Motor neuron (in vitro differentiated cells): Measurements from ENCODE around the gene GABBR2. TPM values are rescaled to one million over a fixed set of nuclear protein-coding genes. Genes with fewer than 3 reads are reported as not detected.
"Not testable (repeated sequence)": the region's sequence is repeated elsewhere in the genome, so short reads cannot be mapped to it uniquely, and the experiment has no call there.

ENCODE experiments used
- ATAC-seq, 8 experiments: fragments of 200-7000 bp; cut with Tn5 transposase; replicated peaks in 6 of 8; 2 replicates each; pipeline ENCODE4 v1.8.0; 2021; ENCODE audit warnings: mild to moderate bottlenecking in 8 of 8, moderate library complexity in 8 of 8
- H3K27ac ChIP-seq, 2 donors: fragments of 250-450 bp; sonication (Bioruptor Pico); 2 replicates each; pipeline ENCODE4 v1.9.0; 2021; ENCODE audit warnings: antibody characterized with exemption in 2 of 2, mild to moderate bottlenecking in 2 of 2, moderate library complexity in 1 of 2
- H3K4me1 ChIP-seq, 2 donors: fragments of 250-450 bp; sonication (Bioruptor Pico); replicated peaks in 1 of 2; 2 replicates each; pipeline ENCODE4 v1.6.1; 2021; ENCODE audit warnings: antibody characterized with exemption in 2 of 2, mild to moderate bottlenecking in 2 of 2, moderate library complexity in 1 of 2
- H3K4me3 ChIP-seq, 5 donors: fragments of 250-450 bp; sonication (Bioruptor Pico); 2 replicates each; pipeline ENCODE4 v1.9.0; 2021; ENCODE audit warnings: antibody characterized with exemption in 5 of 5, mild to moderate bottlenecking in 5 of 5, moderate library complexity in 4 of 5
- WGBS, 10 experiments: fragments of 450-650 bp; shearing (Covaris generic); methylation state at CpG; one replicate each; pipeline ENCODE4 v1.0.0; 2022; 5-methylcytosine and 5-hydroxymethylcytosine counted together
- in situ Hi-C, 9 experiments: fragments of 400-800 bp; cut with MboI; loops; one replicate each; pipeline ENCODE4 v1.15.0; 2021; ENCODE audit warnings: low sequenced_read_pairs in 9 of 9, low pct_unique_long_range_greater_than_20kb in 2 of 9; ENCODE audit not compliant: unreplicated experiment in 9 of 9
- total RNA-seq, 8 experiments: library from RNA; unstranded; fragments of 300-600 nt; gene quantifications; 2 replicates each; pipeline versions ENCODE4 v1.2.3 to v1.2.4, GENCODE V29; 2022

The GABBR2 gene
- total RNA-seq, 8 experiments from 2014 or later = 0.07 to 26.0 (median 3.9) TPM

GRCh38 chr9:98501259-98501658 is 207.5 kb downstream of the GABBR2 start:
- 57 to 100% (median 63%) methylated on average over 1 to 5 of the region's 8 CpGs; no CpG with 5 or more reads in 5 of the 10 experiments for WGBS, 10 experiments
- H3K27ac ChIP-seq, ATAC-seq, H3K4me3 ChIP-seq, H3K4me1 ChIP-seq, in situ Hi-C loops: not testable (repeated sequence)

- Histone ChIP-seq H3K4me1 (peaks cover 0 to 6% of the 10 kb centered on the region in 2 donors), H3K27ac (no peak overlapping the region), H3K4me3 (no peak overlapping the region)
- ATAC-seq = no peak
- 74 to 100% (median 84%) methylated on average over 1 to 5 of the region's 7 CpGs; no CpG with 5 or more reads in 6 of the 10 experiments for WGBS, 10 experiments
- in situ Hi-C loops = no loop called here
Measured at GRCh38 chr9:98500337-98500919, 208.3 kb downstream of the GABBR2 start.

GRCh38 chr9:98495530-98495929 is 213.2 kb downstream of the GABBR2 start:
- Histone ChIP-seq H3K27ac (no peak overlapping the region), H3K4me3 (no peak overlapping the region), H3K4me1 (no peaks in the 10 kb centered on the region)
- no peak for ATAC-seq
- in situ Hi-C loops = no loop called here
- WGBS, 10 experiments = 30 to 100% (median 80%) methylated on average over 1 to 3 of the region's 3 CpGs; no CpG with 5 or more reads in 2 of the 10 experiments

GRCh38 chr9:98494852-98495251 is 213.9 kb downstream of the GABBR2 start:
- Histone ChIP-seq H3K27ac (no peak overlapping the region), H3K4me3 (no peak overlapping the region), H3K4me1 (no peaks in the 10 kb centered on the region)
- in situ Hi-C loops = no loop called here
- WGBS, 10 experiments = no CpG with 5 or more reads among the region's 2 CpGs
- ATAC-seq = peak in 1 of 8 experiments; percentile 18

- no peak overlapping the region for H3K27ac ChIP-seq
- peak in 2 of 8 experiments; percentile 26 to 45 for ATAC-seq
- H3K4me1 ChIP-seq = no peaks in the 10 kb centered on the region
- H3K4me3 ChIP-seq = no peak overlapping the region
- in situ Hi-C loops = no loop called here
- WGBS, 10 experiments = 0 to 73% (median 16%) methylated on average over 1 to 3 of the region's 3 CpGs; no CpG with 5 or more reads in 2 of the 10 experiments
Measured at GRCh38 chr9:98491828-98492227, 216.9 kb downstream of the GABBR2 start.

GRCh38 chr9:98491231-98491651 is 217.5 kb downstream of the GABBR2 start:
- WGBS, 10 experiments = 54 to 87% (median 69%) methylated on average over 2 to 3 of the region's 3 CpGs; no CpG with 5 or more reads in 2 of the 10 experiments
- Histone ChIP-seq H3K4me3 (no peak overlapping the region), H3K4me1 (no peaks in the 10 kb centered on the region), H3K27ac (no peak overlapping the region)
- no peak for ATAC-seq
- in situ Hi-C loops = no loop called here

- in situ Hi-C loops = no loop called here
- no peaks in the 10 kb centered on the region for H3K4me1 ChIP-seq
- peak in 3 of 8 experiments; percentile 36 to 95 (median 94) for ATAC-seq
- H3K4me3 ChIP-seq = no peak overlapping the region
- H3K27ac ChIP-seq = no peak overlapping the region
- WGBS, 10 experiments = 18 to 88% (median 71%) methylated on average over 1 to 8 of the region's 8 CpGs; no CpG with 5 or more reads in 1 of the 10 experiments
Measured at GRCh38 chr9:98488571-98489312, 220.0 kb downstream of the GABBR2 start.

GRCh38 chr9:98485706-98486105 is 223.0 kb downstream of the GABBR2 start:
- 0 to 57% (median 42%) methylated on average over 1 to 2 of the region's 4 CpGs; no CpG with 5 or more reads in 7 of the 10 experiments for WGBS, 10 experiments
- in situ Hi-C loops = no loop called here
- no peak for ATAC-seq

GRCh38 chr9:98484162-98484561 is 224.6 kb downstream of the GABBR2 start:
- Histone ChIP-seq H3K27ac (no peak overlapping the region), H3K4me1 (no peaks in the 10 kb centered on the region), H3K4me3 (no peak overlapping the region)
- in situ Hi-C loops = no loop called here
- peak in 1 of 8 experiments; percentile 26 for ATAC-seq
- WGBS, 10 experiments = 0 to 80% (median 0%) methylated on average over 1 of the region's 5 CpGs; no CpG with 5 or more reads in 7 of the 10 experiments

More at GRCh38 chr9:98485706-98486105, 223.0 kb downstream of the GABBR2 start:
- no peaks in the 10 kb centered on the region for H3K4me1 ChIP-seq
- H3K4me3 ChIP-seq = no peak overlapping the region
- no peak overlapping the region for H3K27ac ChIP-seq

GRCh38 chr9:98482226-98482625 is 226.5 kb downstream of the GABBR2 start:
- 10 to 83% (median 71%) methylated on average over 1 to 5 of the region's 5 CpGs for WGBS, 10 experiments
- Histone ChIP-seq H3K4me1 (no peaks in the 10 kb centered on the region), H3K4me3 (no peak overlapping the region), H3K27ac (no peak overlapping the region)
- no peak for ATAC-seq
- in situ Hi-C loops = no loop called here

- H3K4me1 ChIP-seq = no peaks in the 10 kb centered on the region
- no peak overlapping the region for H3K27ac ChIP-seq
- no peak for ATAC-seq
- in situ Hi-C loops = no loop called here
- WGBS, 10 experiments = 40 to 100% (median 80%) methylated on average over 1 to 3 of the region's 5 CpGs; no CpG with 5 or more reads in 3 of the 10 experiments
- no peak overlapping the region for H3K4me3 ChIP-seq
Measured at GRCh38 chr9:98481676-98482075, 227.1 kb downstream of the GABBR2 start.

- Histone ChIP-seq H3K4me1 (no peaks in the 10 kb centered on the region), H3K4me3 (no peak overlapping the region), H3K27ac (no peak overlapping the region)
- ATAC-seq = peak in 2 of 8 experiments; percentile 57 to 71
- in situ Hi-C loops = no loop called here
- 68 to 100% (median 92%) methylated on average over 1 to 5 of the region's 5 CpGs; no CpG with 5 or more reads in 3 of the 10 experiments for WGBS, 10 experiments
Measured at GRCh38 chr9:98479967-98480847, 228.5 kb downstream of the GABBR2 start.

GRCh38 chr9:98479449-98479848 is 229.3 kb downstream of the GABBR2 start:
- no peak overlapping the region for H3K27ac ChIP-seq
- H3K4me3 ChIP-seq = no peak overlapping the region
- in situ Hi-C loops = no loop called here
- no peak for ATAC-seq
- no peaks in the 10 kb centered on the region for H3K4me1 ChIP-seq
- WGBS, 10 experiments = 17 to 100% (median 89%) methylated on average over 1 to 7 of the region's 8 CpGs; no CpG with 5 or more reads in 6 of the 10 experiments
